GM21737 (cell line): ENCODE data around the gene SCRN1.
"Not testable (repeated sequence)": the region's sequence is repeated elsewhere in the genome, so short reads cannot be mapped to it uniquely, and the experiment has no call there.

Experiments used
- ATAC-seq: cut with Tn5 transposase; IDR thresholded peaks from one replicate; pipeline ENCODE4 v1.9.1; 2021; ENCODE audit warnings: mild to moderate bottlenecking, moderate library complexity; ENCODE audit not compliant: unreplicated experiment

Gene SCRN1

GRCh38 chr7:29970158-29970557 lies 19.4 kb downstream of the SCRN1 start:
- ATAC-seq, result no peak

GRCh38 chr7:29969738-29970137 lies 19.9 kb downstream of the SCRN1 start:
- ATAC-seq, result no peak

- ATAC-seq, result no peak
These were observed 20.8 kb downstream of the SCRN1 start for GRCh38 chr7:29968683-29969395.

- no peak for ATAC-seq
These were observed 24.6 kb downstream of the SCRN1 start for GRCh38 chr7:29965030-29965429.

GRCh38 chr7:29962035-29962434 lies 27.6 kb downstream of the SCRN1 start:
- no peak for ATAC-seq

GRCh38 chr7:29961611-29962010 lies 28.0 kb downstream of the SCRN1 start:
- not testable (repeated sequence) for ATAC-seq

- ATAC-seq, result no peak
These were observed 30.8 kb downstream of the SCRN1 start for GRCh38 chr7:29958667-29959358.

GRCh38 chr7:29957521-29958310 lies 31.9 kb downstream of the SCRN1 start:
- no peak for ATAC-seq

- ATAC-seq, result no peak
These were observed 33.1 kb downstream of the SCRN1 start for GRCh38 chr7:29956487-29956836.

- peak; percentile 69 for ATAC-seq
These were observed 33.7 kb downstream of the SCRN1 start for GRCh38 chr7:29955799-29956486.

GRCh38 chr7:29955075-29955792 lies 34.4 kb downstream of the SCRN1 start:
- no peak for ATAC-seq

GRCh38 chr7:29953726-29954347 lies 35.8 kb downstream of the SCRN1 start:
- no peak for ATAC-seq

- ATAC-seq, result no peak
These were observed 38.4 kb downstream of the SCRN1 start for GRCh38 chr7:29951206-29951605.

GRCh38 chr7:29950480-29950879 lies 39.1 kb downstream of the SCRN1 start:
- no peak for ATAC-seq

GRCh38 chr7:29948587-29948986 lies 41.0 kb downstream of the SCRN1 start:
- ATAC-seq, result no peak

GRCh38 chr7:29946428-29947186 lies 43.0 kb downstream of the SCRN1 start:
- no peak for ATAC-seq

GRCh38 chr7:29945259-29945809 lies 44.3 kb downstream of the SCRN1 start:
- ATAC-seq, result no peak

- ATAC-seq, result no peak
These were observed 49.4 kb downstream of the SCRN1 start for GRCh38 chr7:29940199-29940598.

- ATAC-seq, result no peak
These were observed 52.5 kb downstream of the SCRN1 start for GRCh38 chr7:29937132-29937531.
